Measurements from ENCODE around the gene CCDC122. TPM values are rescaled to one million over a fixed set of nuclear protein-coding genes. Genes with fewer than 3 reads are reported as not detected.

Gene CCDC122
- total RNA-seq, 1 experiment from 2014 or later, result 5.8 TPM

DNA sequence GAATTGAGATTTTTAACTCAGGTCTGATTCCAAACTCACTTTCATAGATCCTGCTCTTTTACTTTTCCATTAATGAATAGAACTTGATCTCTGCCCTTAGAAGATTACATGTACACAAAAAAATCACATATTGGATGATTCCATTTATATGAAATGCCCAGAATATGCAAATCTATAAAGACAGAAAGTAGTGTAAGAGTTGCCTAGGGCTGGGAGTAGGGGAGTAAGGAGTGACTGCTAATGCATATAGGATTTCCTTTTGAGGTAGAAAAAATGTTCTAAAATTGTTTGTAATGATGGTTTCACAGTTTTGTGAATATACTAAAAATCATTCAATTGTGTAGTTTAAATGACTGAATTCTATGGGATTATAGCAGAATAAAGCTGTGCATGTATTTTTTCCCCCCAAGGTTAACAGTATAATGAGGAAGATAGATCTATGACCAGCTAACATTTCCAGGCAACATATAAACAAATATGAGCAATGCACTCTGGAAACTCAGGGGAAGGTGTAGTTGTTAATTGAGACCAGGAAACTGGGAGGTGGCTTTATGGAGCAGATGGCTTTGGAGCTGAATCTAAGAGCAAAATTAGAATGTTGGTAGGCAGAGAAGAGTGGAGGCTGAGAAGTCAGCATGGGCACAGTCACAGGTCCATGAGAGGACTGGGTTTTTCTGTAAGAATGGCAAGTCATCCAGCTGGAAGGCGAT is 41.6 kb upstream of the CCDC122 start:
- ATAC-seq (no peak), DNase-seq (ENCODE audit: low read depth, low spot score) (no peak)
- H3K9ac ChIP-seq (ENCODE audit: low read length), result no peak overlapping the region
- H3K27me3 ChIP-seq (ENCODE audit: insufficient read depth, low read length), result no peaks in the 10 kb centered on the region
- H3K4me2 ChIP-seq (ENCODE audit: low read length), result no peak overlapping the region
- no peak overlapping the region for H3K27ac ChIP-seq (ENCODE audit: low read depth, low read length)
- POLR2A ChIA-PET, result interaction anchor here (2.3 kb wide), 1 partner anchor 516 kb away, joined by 9 read pairs; no protein-coding TSS in a partner anchor
- no peaks in the 10 kb centered on the region for H3K9me3 ChIP-seq (ENCODE audit: control insufficient read depth in 1 of 2, insufficient read depth in 1 of 2, low read depth in 1 of 2, low read length in 2 of 2)
- RAD21 ChIA-PET (ENCODE audit: low non-redundant PET in 1 of 2, low total read pairs in 2 of 2, uncharacterized antibody in 2 of 2, unreplicated experiment in 2 of 2), result no interaction called here
- H3K4me1 ChIP-seq (ENCODE audit: control insufficient read depth in 1 of 2, insufficient read depth in 2 of 2, low read length in 2 of 2), result no peaks in the 10 kb centered on the region
- no TSS peak for BruUV-seq (replicated peaks)
- intact Hi-C loops (cut with micrococcal nuclease), result no loop called here
- H2AFZ ChIP-seq (ENCODE audit: low read depth, low read length, poor library complexity, severe bottlenecking), result no peak overlapping the region
- no peak overlapping the region for H3K4me3 ChIP-seq (replicated peaks in 1 of 2; ENCODE audit: low read depth in 1 of 2, low read length in 2 of 2)
- no peaks in the 10 kb centered on the region for H3K36me3 ChIP-seq (ENCODE audit: control insufficient read depth in 1 of 2, insufficient read depth in 2 of 2, low read length in 2 of 2)
- no peaks in the 10 kb centered on the region for H3K79me2 ChIP-seq (ENCODE audit: insufficient read depth, low read length)
- H3K9me2 ChIP-seq (ENCODE audit: insufficient read depth), result no peaks in the 10 kb centered on the region; the same call in 1 of the 2 replicates
- H4K20me1 ChIP-seq (ENCODE audit: insufficient read depth), result no peaks in the 10 kb centered on the region
- CTCF ChIA-PET, result interaction anchor here (1.1 kb wide), 1 partner anchor 13 kb away, joined by 3 read pairs; no protein-coding TSS in a partner anchor
- TF ChIP-seq RAD21 (IDR thresholded peaks at IDR 0.05; ENCODE audit: low read depth), result no peak
- TF ChIP-seq, protein P1, sequence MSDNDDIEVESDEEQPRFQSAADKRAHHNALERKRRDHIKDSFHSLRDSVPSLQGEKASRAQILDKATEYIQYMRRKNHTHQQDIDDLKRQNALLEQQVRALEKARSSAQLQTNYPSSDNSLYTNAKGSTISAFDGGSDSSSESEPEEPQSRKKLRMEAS (IDR thresholded peaks at IDR 0.05), result no peak
- TF ChIP-seq, protein P2, sequence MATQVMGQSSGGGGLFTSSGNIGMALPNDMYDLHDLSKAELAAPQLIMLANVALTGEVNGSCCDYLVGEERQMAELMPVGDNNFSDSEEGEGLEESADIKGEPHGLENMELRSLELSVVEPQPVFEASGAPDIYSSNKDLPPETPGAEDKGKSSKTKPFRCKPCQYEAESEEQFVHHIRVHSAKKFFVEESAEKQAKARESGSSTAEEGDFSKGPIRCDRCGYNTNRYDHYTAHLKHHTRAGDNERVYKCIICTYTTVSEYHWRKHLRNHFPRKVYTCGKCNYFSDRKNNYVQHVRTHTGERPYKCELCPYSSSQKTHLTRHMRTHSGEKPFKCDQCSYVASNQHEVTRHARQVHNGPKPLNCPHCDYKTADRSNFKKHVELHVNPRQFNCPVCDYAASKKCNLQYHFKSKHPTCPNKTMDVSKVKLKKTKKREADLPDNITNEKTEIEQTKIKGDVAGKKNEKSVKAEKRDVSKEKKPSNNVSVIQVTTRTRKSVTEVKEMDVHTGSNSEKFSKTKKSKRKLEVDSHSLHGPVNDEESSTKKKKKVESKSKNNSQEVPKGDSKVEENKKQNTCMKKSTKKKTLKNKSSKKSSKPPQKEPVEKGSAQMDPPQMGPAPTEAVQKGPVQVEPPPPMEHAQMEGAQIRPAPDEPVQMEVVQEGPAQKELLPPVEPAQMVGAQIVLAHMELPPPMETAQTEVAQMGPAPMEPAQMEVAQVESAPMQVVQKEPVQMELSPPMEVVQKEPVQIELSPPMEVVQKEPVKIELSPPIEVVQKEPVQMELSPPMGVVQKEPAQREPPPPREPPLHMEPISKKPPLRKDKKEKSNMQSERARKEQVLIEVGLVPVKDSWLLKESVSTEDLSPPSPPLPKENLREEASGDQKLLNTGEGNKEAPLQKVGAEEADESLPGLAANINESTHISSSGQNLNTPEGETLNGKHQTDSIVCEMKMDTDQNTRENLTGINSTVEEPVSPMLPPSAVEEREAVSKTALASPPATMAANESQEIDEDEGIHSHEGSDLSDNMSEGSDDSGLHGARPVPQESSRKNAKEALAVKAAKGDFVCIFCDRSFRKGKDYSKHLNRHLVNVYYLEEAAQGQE (IDR thresholded peaks at IDR 0.05; ENCODE audit: low read depth), result no peak
- no peak for TF ChIP-seq POLR2AphosphoS5 (IDR thresholded peaks at IDR 0.05; ENCODE audit: low read depth, low read length)
- TF ChIP-seq ELF1 (IDR thresholded peaks at IDR 0.05; ENCODE audit: borderline replicate concordance, low read depth), result no peak
- no peak for TF ChIP-seq SIN3A (IDR thresholded peaks at IDR 0.05; ENCODE audit: low read depth)
- no peak for TF ChIP-seq POLR2A (IDR thresholded peaks at IDR 0.05; ENCODE audit: borderline replicate concordance, extremely low read depth, insufficient read depth, insufficient read length)
- TF ChIP-seq, protein P3, sequence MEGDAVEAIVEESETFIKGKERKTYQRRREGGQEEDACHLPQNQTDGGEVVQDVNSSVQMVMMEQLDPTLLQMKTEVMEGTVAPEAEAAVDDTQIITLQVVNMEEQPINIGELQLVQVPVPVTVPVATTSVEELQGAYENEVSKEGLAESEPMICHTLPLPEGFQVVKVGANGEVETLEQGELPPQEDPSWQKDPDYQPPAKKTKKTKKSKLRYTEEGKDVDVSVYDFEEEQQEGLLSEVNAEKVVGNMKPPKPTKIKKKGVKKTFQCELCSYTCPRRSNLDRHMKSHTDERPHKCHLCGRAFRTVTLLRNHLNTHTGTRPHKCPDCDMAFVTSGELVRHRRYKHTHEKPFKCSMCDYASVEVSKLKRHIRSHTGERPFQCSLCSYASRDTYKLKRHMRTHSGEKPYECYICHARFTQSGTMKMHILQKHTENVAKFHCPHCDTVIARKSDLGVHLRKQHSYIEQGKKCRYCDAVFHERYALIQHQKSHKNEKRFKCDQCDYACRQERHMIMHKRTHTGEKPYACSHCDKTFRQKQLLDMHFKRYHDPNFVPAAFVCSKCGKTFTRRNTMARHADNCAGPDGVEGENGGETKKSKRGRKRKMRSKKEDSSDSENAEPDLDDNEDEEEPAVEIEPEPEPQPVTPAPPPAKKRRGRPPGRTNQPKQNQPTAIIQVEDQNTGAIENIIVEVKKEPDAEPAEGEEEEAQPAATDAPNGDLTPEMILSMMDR (IDR thresholded peaks at IDR 0.05 in 2 of 3, conservative IDR thresholded peaks at IDR 0.05 in 1 of 3; ENCODE audit: borderline replicate concordance in 1 of 3, insufficient read depth in 1 of 3, low read depth in 2 of 3, low read length in 2 of 3), result no peak
- TF ChIP-seq EZH2 (IDR thresholded peaks at IDR 0.05), result no peak
- no peak for TF ChIP-seq ATF3 (IDR thresholded peaks at IDR 0.05)
- no peak for TF ChIP-seq YY1 (IDR thresholded peaks at IDR 0.05; ENCODE audit: extremely low read depth, insufficient replicate concordance, low read depth, low read length)
- TF ChIP-seq FOSL1 (IDR thresholded peaks at IDR 0.05; ENCODE audit: low read depth), result no peak
- no peak for TF ChIP-seq SP1 (IDR thresholded peaks at IDR 0.05; ENCODE audit: low read depth)
- TF ChIP-seq TCF7L2 (IDR thresholded peaks at IDR 0.05; ENCODE audit: borderline replicate concordance, extremely low read depth, insufficient read depth, insufficient read length), result no peak
- TF ChIP-seq ZNF274 (IDR thresholded peaks at IDR 0.05; ENCODE audit: low read depth, low read length), result no peak

All from HCT116 (cell line).